IMR-90 (cell line): ENCODE data around the gene RNF186. TPM values are rescaled to one million over a fixed set of nuclear protein-coding genes. Genes with fewer than 3 reads are reported as not detected.

Experiments used
- ATAC-seq: fragments of 200-7000 bp; cut with Tn5 transposase; 2 replicates; pipeline ENCODE4 v1.9.1; 2020; ENCODE audit warnings: low read depth, mild to moderate bottlenecking, moderate library complexity
- BruUV-seq: library from RNA; stranded (reverse); fragments of 400-500 nt; replicated peaks from 2 replicates; lab custom pipeline; 2021; lab: Mats Ljungman, UMichigan
- CTCF ChIA-PET: fragments of 300-600 bp; formaldehyde crosslinking; extraction: SDS; loops from one replicate; lab custom pipeline; 2021; ENCODE audit warnings: antibody characterized with exemption; lab: Yijun Ruan, JAX
- POLR2A ChIA-PET: fragments of 300-600 bp; sonication (Branson Sonifier 250); formaldehyde crosslinking; loops from one replicate; lab custom pipeline; 2022; ENCODE audit warnings: antibody characterized with exemption; ENCODE audit not compliant: unreplicated experiment; lab: Charles Lee
- DNase-seq: peaks from one replicate; pipeline ENCODE4 v3.0.0; 2013
- H2AFZ ChIP-seq: replicated peaks from 2 replicates; pipeline ENCODE3; 2013; ENCODE audit warnings: low read length, mild to moderate bottlenecking; ENCODE audit not compliant: poor library complexity
- H2AK5ac ChIP-seq: 2 replicates; pipeline ENCODE4 v1.6.1; 2013; ENCODE audit warnings: low read depth, low read length, inconsistent platforms
- H2AK9ac ChIP-seq: replicated peaks from 2 replicates; pipeline ENCODE3; 2013; ENCODE audit warnings: mild to moderate bottlenecking, low read depth, low read length, moderate library complexity; ENCODE audit not compliant: poor library complexity
- H2BK120ac ChIP-seq: 2 replicates; pipeline ENCODE4 v1.6.1; 2013; ENCODE audit warnings: low read depth, low read length, inconsistent platforms
- H2BK15ac ChIP-seq: 3 replicates; pipeline ENCODE4 v1.6.1; 2013; ENCODE audit warnings: low read depth, low read length, inconsistent platforms
- H2BK20ac ChIP-seq: 2 replicates; pipeline ENCODE4 v1.6.1; 2013; ENCODE audit warnings: low read depth, mild to moderate bottlenecking, inconsistent platforms, low read length, moderate library complexity
- H2BK5ac ChIP-seq: 2 replicates; pipeline ENCODE4 v1.6.1; 2013; ENCODE audit warnings: mild to moderate bottlenecking, low read depth, low read length, inconsistent platforms; ENCODE audit not compliant: poor library complexity, severe bottlenecking
- H3K14ac ChIP-seq: replicated peaks from 2 replicates; pipeline ENCODE4 v1.6.1; 2013; ENCODE audit warnings: low read depth, low read length, inconsistent platforms
- H3K18ac ChIP-seq: 2 replicates; pipeline ENCODE4 v1.6.1; 2013; ENCODE audit warnings: low read depth, low read length, control low read depth
- H3K23ac ChIP-seq: 2 replicates; pipeline ENCODE4 v1.6.1; 2013; ENCODE audit warnings: low read depth, low read length, inconsistent platforms
- H3K27ac ChIP-seq: 2 replicates; pipeline ENCODE4 v1.5.1; 2013; ENCODE audit warnings: mild to moderate bottlenecking, control low read depth, low read length; ENCODE audit not compliant: insufficient read depth
- H3K27me3 ChIP-seq: 2 replicates; pipeline ENCODE4 v1.6.1; 2013; ENCODE audit warnings: low read length; ENCODE audit not compliant: control insufficient read depth, insufficient read depth
- H3K36me3 ChIP-seq: 2 replicates; pipeline ENCODE4 v1.6.1; 2013; ENCODE audit warnings: low read length, mixed read lengths; ENCODE audit not compliant: control insufficient read depth, insufficient read depth
- H3K4ac ChIP-seq: 2 replicates; pipeline ENCODE4 v1.6.1; 2013; ENCODE audit warnings: low read depth, low read length, inconsistent platforms
- H3K4me1 ChIP-seq: 2 replicates; pipeline ENCODE4 v1.6.1; 2013; ENCODE audit warnings: low read length, mixed read lengths; ENCODE audit not compliant: control insufficient read depth, insufficient read depth
- H3K4me2 ChIP-seq: 2 replicates; pipeline ENCODE4 v1.6.1; 2013; ENCODE audit warnings: low read depth, mild to moderate bottlenecking, control low read depth, low read length, moderate library complexity
- H3K4me3 ChIP-seq: 2 replicates; pipeline ENCODE4 v1.5.1; 2013; ENCODE audit warnings: low read depth, mild to moderate bottlenecking, control low read depth, low read length, moderate library complexity; ENCODE audit not compliant: insufficient read depth
- H3K56ac ChIP-seq: 2 replicates; pipeline ENCODE4 v1.6.1; 2013; ENCODE audit warnings: low read length, inconsistent platforms; ENCODE audit not compliant: insufficient read depth; ENCODE audit errors: extremely low read depth
- H3K79me1 ChIP-seq, 2 experiments: 2 replicates each; pipeline ENCODE4 v1.6.1; 2013; ENCODE audit warnings: low read length in 2 of 2, inconsistent platforms in 1 of 2, low read depth in 1 of 2
- H3K9ac ChIP-seq: 2 replicates; pipeline ENCODE4 v1.6.1; 2013; ENCODE audit warnings: low read depth, low read length, control low read depth
- H3K9me1 ChIP-seq: 2 replicates; pipeline ENCODE4 v1.6.1; 2013; ENCODE audit warnings: low read length, inconsistent platforms; ENCODE audit not compliant: insufficient read depth
- H3K9me3 ChIP-seq: 2 replicates; pipeline ENCODE4 v1.6.1; 2013; ENCODE audit warnings: low read length; ENCODE audit not compliant: control insufficient read depth, insufficient read depth
- H4K20me1 ChIP-seq: 2 replicates; pipeline ENCODE4 v1.6.1; 2013; ENCODE audit warnings: low read length, inconsistent platforms; ENCODE audit not compliant: insufficient read depth
- H4K5ac ChIP-seq: 2 replicates; pipeline ENCODE4 v1.6.1; 2013; ENCODE audit warnings: mild to moderate bottlenecking, low read depth, low read length, control low read depth
- H4K8ac ChIP-seq, 2 experiments: 2 replicates each; pipeline ENCODE4 v1.6.1; 2013; ENCODE audit warnings: low read depth in 2 of 2, low read length in 2 of 2, control low read depth in 1 of 2, inconsistent platforms in 1 of 2
- H4K91ac ChIP-seq: 2 replicates; pipeline ENCODE4 v1.6.1; 2013; ENCODE audit warnings: low read depth, low read length, inconsistent platforms; ENCODE audit not compliant: insufficient read depth
- BHLHE40 ChIP-seq: fragments of 150-350 bp; IDR thresholded peaks from 2 replicates; pipeline ENCODE4 v1.6.1; 2016; ENCODE audit warnings: mild to moderate bottlenecking, low read depth, low read length
- CEBPB ChIP-seq: IDR thresholded peaks from 2 replicates; pipeline ENCODE4 v1.6.1; 2012; ENCODE audit warnings: low read depth, low read length, improper control_type of control experiment
- ELK1 ChIP-seq: fragments of 150-350 bp; IDR thresholded peaks from 2 replicates; pipeline ENCODE4 v1.6.1; 2016; ENCODE audit warnings: low read depth, mild to moderate bottlenecking, low read length, moderate library complexity, borderline replicate concordance
- FOS ChIP-seq: fragments of 150-350 bp; IDR thresholded peaks from 2 replicates; pipeline ENCODE4 v1.6.1; 2016; ENCODE audit warnings: low read depth, low read length
- RAD21 ChIP-seq: IDR thresholded peaks from 2 replicates; pipeline ENCODE4 v1.6.1; 2012; ENCODE audit warnings: low read length, improper control_type of control experiment
- WGBS, 2 experiments: methylation state at CpG; one replicate each; pipeline versions ENCODE4 v1.1.5 to v1.1.7; 2013; ENCODE audit warnings: missing lambda C conversion rate in 2 of 2; ENCODE audit not compliant: insufficient read length in 1 of 2; ENCODE audit errors: extremely low coverage in 2 of 2; 5-methylcytosine and 5-hydroxymethylcytosine counted together
- dilution Hi-C: fragments of 300-500 bp; cut with HindIII; formaldehyde crosslinking; loops from one replicate; pipeline ENCODE4 v1.14.3; 2018; ENCODE audit warnings: low sequenced_read_pairs; ENCODE audit not compliant: unreplicated experiment
- in situ Hi-C: fragments of 300-500 bp; cut with MboI; formaldehyde crosslinking; loops from 3 replicates; pipeline ENCODE4 v1.14.3; 2019; ENCODE audit warnings: low sequenced_read_pairs, inconsistent platforms, mixed read lengths
- intact Hi-C: fragments of 100-400 bp; cut with micrococcal nuclease; formaldehyde crosslinking; loops from 2 replicates; pipeline ENCODE4 v1.10.0; 2022
- polyA plus RNA-seq, 3 experiments: library from polyadenylated mRNA; depleted of rRNA; stranded (reverse); fragments of >200 nt; gene quantifications; 2 replicates each; pipeline ENCODE4 v1.2.3, GENCODE V29; 2012; ENCODE audit warnings: low replicate concordance in 1 of 3
- total RNA-seq: library from RNA; depleted of rRNA; stranded (reverse); fragments of >200 nt; gene quantifications from 2 replicates; pipeline ENCODE4 v1.2.3, GENCODE V29; 2012

Gene RNF186
- total and polyA plus RNA-seq, 2 of the 4 experiments (the other 2 are of a cell fraction), result not detected

DNA sequence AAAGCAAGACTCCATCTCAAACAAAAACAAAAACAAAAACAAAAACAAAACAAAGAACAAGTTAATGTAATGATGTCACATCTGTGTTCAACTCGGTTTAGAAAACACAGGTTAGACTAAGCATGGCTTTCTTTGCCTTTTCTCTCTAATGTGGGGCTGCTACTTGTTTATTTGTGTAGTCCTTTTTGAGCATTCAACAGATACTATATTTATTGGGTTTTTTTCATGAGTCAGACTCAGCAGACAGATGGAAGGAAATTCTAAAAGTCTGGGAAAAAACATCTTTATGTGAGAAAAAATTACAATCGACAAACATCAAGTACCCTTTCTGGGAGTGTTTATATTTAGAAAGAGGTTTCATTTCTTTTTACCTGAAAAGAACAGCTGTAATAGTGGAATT is 44.8 kb upstream of the RNF186 start:
- no peak for ATAC-seq
- Histone ChIP-seq H3K27ac (no peak overlapping the region), H3K79me1 (no peaks in the 10 kb centered on the region), H3K4me3 (no peak overlapping the region), H2AK5ac (no peak overlapping the region), H2AFZ (no peak overlapping the region), H4K20me1 (no peaks in the 10 kb centered on the region), H2AK9ac (no peak overlapping the region), H2BK5ac (no peak overlapping the region), H3K9me1 (peaks cover 6% of the 10 kb centered on the region), H4K5ac (no peak overlapping the region), H2BK120ac (no peak overlapping the region), H4K91ac (no peak overlapping the region), H3K4me2 (no peak overlapping the region), H3K9ac (no peak overlapping the region), H3K27me3 (peaks cover 3% of the 10 kb centered on the region), H3K4me1 (peaks cover 6% of the 10 kb centered on the region; the same call in 1 of the 2 replicates), H2BK15ac (no peak overlapping the region), H3K14ac (no peak overlapping the region), H2BK20ac (0 out of 2 replicates have a peak overlapping the region, but pooled peaks have one; percentile 25), H3K23ac (no peak overlapping the region; the same call in 1 of the 2 replicates), H3K9me3 (peaks cover 3% of the 10 kb centered on the region; the same call in 1 of the 2 replicates), H4K8ac (no peak overlapping the region), H3K4ac (no peak overlapping the region), H3K56ac (no peak overlapping the region), H3K36me3 (no peaks in the 10 kb centered on the region), H3K18ac (no peak overlapping the region)
- no TSS peak for BruUV-seq
- POLR2A ChIA-PET, result no interaction called here
- dilution Hi-C loops, result no loop called here
- CTCF ChIA-PET, result interaction anchor here (0.6 kb wide), 1 partner anchor 13 kb away, joined by 4 read pairs; no protein-coding TSS in a partner anchor
- TF ChIP-seq FOS (no peak), CEBPB (no peak), ELK1 (no peak), BHLHE40 (no peak), RAD21 (no peak)
- WGBS, 2 experiments, result no CpG with 5 or more reads among the region's 2 CpGs
- intact Hi-C loops, result no loop called here
- DNase-seq, result no peak
- in situ Hi-C loops, result no loop called here
